CD4-positive, alpha-beta T cell treated with Interleukin-17A for 1 hour (primary cell): ENCODE results near the gene POMZP3.
"Not testable (repeated sequence)": the region's sequence is repeated elsewhere in the genome, so short reads cannot be mapped to it uniquely, and the experiment has no call there.

Source experiments
- DNase-seq: peaks from one replicate; pipeline ENCODE4 v3.0.0-alpha.2; 2020

The POMZP3 gene

GRCh38 chr7:76626989-76627642 lies at the start of gene POMZP3:
TSS of gene POMZP3 (minus strand) at chr7:76627279. CDS start at chr7:76626064, 1,215 bp downstream.
- peak; percentile 56 for DNase-seq

DNA sequence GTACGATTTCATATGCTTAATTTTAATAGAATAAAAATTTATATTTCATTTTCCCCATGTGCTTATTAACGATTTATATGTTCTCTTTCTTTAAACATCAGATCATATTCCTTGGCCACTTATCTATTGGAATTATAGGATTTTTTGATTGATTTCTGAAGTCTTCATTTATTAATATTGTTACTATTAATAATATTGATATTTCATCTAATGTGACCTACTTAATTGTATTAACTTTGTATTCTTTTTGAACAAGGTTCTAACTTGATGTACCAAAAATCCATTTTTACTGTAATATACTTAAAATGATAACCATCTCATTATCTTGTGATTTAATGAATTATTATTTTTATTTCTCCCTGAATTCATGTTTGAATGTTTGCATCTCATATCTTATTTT lies 48.7 kb upstream of the POMZP3 start:
- DNase-seq = not testable (repeated sequence)

DNA sequence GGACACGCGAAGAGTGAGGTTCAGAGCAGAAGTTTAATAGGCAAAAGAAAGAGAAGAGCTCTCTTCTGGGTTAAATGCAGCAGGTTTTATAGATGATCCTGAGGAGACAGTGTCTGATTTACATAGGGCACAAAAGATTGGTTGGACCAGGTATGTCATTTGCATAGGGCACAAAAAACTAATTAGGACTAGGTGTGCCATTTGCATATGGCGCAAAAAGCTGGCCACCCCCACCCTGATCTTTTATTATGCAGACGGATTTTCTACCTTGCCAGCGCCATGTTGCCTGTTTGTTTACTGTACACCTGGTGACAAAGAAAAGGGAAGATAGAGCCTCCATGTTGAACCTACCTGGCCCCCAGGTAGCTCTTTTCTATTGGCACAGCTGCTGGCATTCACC lies 46.3 kb upstream of the POMZP3 start:
- not testable (repeated sequence) for DNase-seq

- DNase-seq = not testable (repeated sequence)
These were observed 32.1 kb upstream of the POMZP3 start for GRCh38 chr7:76659212-76659611.

GRCh38 chr7:76656425-76656824 lies 29.3 kb upstream of the POMZP3 start:
- not testable (repeated sequence) for DNase-seq

GRCh38 chr7:76642620-76643019 lies 15.5 kb upstream of the POMZP3 start:
- DNase-seq = not testable (repeated sequence)

- peak; percentile 22 for DNase-seq
These were observed 10.1 kb upstream of the POMZP3 start for GRCh38 chr7:76637061-76637691.

DNA sequence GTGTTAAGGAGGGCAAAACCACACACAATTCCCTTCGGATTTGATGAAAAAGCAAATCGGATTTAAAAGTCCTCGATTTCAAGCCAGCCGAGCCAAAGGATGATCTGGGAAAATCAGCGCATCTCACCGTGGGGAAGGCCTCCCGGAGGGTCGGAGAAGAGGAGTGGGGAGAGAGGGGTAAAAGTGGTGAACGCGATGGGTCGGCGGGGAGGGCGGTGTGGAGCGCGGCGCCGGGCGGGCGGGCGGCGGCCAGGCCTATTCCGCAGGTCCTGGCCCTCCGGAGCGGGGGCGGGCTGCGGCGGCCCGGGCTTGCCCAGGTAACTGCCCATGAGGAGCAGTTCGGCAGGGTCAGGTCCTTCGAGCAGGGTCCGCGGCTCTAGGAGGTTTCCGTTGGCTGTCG lies 498 bp downstream of the POMZP3 start:
- peak; percentile 10 for DNase-seq

GRCh38 chr7:76619439-76620190 lies 7.5 kb downstream of the POMZP3 start:
- not testable (repeated sequence) for DNase-seq

- not testable (repeated sequence) for DNase-seq
These were observed 13.3 kb downstream of the POMZP3 start for GRCh38 chr7:76613783-76614182.

DNA sequence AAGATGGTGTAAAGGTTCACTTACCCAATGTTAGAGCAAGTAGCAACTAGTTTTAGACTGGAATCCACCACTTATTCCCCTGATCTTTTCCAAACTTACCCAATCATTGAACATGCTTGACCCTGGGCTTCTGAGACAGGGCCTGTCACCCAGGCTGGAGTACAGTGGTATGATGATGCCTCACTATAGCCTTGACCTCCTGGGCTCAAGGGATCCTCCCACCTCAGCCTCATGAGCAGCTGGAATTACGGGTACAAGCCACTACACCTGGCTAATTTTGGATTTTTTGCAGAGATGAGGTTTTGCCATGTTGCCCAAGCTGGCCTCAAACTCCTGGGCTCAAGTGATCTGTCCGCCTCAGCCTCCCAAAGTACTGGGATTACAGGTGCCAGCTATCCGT lies 14.8 kb downstream of the POMZP3 start:
- DNase-seq = not testable (repeated sequence)

DNA sequence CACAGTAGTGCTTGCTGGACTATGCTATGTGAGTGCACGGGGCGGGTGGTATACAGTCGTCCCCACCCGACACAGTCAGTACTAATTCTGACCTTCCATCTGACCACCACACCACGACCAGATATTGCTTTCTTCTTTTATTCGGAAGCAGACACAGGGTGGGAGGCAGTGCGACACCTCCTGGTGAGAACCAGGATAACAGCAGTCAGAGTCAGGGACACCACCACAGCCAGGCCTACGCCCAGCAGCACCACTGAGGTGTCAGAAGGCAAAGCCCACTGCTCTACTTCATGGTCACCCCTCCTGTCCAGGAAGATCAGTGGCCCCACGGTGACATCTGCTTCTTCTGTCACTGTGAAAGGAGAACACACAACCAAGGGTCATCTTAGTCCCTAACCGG lies 17.2 kb downstream of the POMZP3 start:
- DNase-seq = not testable (repeated sequence)

DNA sequence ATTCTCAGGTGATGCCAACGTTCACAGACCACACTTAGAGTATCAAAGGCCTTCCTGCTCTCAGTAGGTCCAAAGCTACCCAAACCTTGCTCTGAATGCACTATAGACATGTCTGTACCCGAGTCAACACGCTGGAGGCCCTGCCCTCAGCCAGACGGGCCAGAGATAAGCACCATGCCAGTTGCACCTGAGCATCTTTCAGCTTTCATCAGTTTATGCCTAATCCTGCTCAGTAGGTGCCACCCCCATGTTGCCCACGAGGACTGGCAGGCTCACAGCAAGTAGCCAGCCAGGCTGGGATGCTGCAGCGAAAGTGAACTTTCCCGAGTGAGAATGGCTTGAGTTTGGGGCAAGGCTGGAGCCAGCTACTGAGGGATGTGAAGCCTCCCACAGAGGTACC lies 18.6 kb downstream of the POMZP3 start:
- DNase-seq = not testable (repeated sequence)

DNA sequence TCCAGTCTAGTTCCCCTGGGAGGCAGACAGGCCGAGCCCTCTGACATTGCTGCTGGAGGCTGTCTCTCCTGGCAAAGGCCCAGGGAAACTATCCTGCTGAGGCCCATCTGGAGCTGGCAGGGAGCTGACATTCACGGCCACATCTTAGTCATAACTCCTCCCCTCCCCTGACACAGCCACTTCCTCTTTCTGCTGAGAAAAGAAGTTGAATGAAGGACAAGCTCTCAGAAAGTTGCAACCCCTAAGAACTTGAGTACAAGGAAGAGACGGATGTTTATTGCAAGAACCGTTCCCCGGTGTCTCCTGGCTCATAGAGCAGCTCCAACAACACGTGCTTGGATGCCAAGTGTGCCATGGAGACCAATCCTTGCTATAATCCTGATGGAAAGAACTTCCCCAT lies 21.1 kb downstream of the POMZP3 start:
- DNase-seq = peak; percentile 52

- DNase-seq = not testable (repeated sequence)
These were observed 26.4 kb downstream of the POMZP3 start for GRCh38 chr7:76600650-76601049.

DNA sequence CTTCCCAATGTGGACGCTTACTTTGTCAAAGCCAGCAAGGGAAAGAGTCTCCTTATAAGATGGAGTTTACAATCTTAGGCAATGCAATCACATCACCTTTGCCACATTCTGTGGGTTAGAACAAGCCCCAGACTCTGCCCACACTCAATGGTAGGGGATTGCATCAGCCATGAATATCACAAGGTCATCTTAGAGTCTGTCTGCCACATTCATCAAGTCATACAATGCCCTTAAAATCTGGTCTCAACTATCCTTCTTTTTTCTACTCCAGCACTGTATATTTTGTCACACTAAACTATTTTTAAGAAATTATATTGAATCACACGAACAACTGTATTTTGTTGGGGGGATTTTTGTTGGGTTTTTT lies 27.0 kb downstream of the POMZP3 start:
- not testable (repeated sequence) for DNase-seq

DNA sequence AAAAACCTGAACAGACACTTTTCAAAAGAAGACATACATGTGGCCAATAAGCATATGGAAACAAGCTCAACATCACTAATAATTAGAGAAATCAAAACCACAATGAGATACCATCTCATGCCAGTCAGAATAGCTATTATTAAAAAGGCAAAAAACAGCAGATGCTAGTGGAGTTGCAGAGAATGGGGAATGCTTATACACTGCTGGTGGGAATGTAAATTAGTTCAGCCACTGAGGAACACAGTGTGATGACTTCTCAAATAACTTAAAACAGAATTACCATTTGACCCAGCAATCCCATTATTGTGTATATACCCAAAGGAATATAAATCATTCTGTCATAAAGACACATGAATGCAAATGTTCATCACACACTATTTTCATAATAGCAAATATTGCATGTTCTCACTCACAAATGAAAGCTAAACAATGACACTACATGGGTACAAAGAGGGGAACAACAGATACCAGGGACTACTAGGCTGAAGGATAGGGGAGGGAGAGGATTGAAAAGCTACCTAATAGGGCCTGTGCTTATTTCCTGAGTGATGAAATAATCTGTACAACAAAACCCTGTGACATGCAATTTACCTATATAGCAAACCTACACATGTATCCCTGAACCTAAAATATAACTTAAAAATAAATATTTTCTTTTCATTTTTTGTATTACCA lies 28.4 kb downstream of the POMZP3 start:
- not testable (repeated sequence) for DNase-seq

DNA sequence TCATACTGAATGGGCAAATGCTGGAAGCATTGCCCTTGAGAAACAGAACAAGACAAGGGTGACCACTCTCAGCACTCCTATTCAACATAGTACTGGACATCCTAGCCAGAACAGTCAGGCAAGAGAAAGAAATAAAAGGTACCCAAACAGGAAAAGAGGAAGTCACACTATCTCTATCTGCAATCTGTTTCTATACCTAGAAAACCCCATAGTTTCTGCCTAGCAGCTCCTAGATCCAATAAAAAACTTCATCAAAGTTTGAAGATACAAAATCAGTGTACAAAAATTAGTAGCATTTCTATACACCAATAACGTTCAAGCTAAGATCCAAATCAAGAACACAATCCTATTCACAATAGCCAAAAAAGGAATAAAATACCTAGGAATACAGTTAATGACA lies 29.8 kb downstream of the POMZP3 start:
- not testable (repeated sequence) for DNase-seq

DNA sequence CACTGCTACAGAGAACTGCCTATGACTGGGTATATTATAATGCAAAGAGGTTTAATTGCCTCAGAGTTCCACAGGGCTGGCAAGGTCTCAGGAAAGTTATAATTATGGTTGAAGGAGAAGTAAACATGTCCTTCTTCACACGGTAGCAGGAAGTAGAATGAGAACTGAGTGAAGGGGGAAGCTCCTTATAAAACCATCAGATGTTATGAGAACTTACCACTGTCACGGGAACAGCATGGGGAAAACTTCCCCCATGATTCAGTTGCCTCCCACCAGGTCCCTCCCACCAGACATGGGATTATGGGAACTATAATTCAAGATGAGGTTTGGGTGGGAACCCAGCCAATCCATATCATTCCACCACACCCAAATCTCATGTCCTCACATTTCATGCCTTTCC lies 34.4 kb downstream of the POMZP3 start:
- not testable (repeated sequence) for DNase-seq

- DNase-seq = not testable (repeated sequence)
These were observed 35.3 kb downstream of the POMZP3 start for GRCh38 chr7:76591602-76592304.

DNA sequence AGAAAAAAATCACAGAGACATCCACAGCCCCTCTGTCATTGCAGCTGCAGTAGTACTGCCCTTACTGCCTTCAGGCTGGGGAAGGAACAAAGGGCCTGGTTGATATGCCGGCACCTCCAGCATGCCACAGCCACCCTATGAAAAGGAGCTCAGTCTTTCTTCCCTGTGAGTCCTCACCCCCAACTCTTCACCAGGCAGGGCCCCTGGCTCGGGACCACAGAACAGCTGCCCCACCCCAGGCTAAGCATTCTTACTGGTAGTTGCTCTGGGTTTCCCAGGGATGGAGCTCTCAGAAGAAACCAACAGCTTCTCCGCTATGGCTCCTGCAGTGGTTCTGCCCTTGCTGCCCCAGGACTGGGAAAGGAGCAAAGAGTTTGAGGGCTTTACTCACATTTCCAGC lies 36.0 kb downstream of the POMZP3 start:
- not testable (repeated sequence) for DNase-seq

DNA sequence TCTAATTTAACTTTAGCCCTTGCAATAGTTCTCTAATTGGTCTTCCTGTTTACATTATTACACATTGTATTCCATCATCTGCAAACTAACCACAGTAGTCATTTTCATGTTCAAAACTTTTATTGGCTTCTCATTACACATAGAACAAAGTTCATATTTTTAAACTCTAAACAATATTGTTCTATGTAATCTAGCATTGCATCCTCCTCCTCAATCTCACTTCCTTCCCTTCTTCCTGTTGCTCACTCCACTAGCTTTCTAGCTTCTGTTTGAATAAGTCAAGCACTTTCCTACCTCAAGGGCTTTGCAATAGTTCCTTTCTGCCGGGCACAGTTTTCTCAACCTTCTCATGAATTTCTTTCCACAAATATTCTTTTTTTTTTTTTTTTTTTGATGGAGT lies 38.5 kb downstream of the POMZP3 start:
- not testable (repeated sequence) for DNase-seq
